GM12864 (cell line): Measurements from ENCODE around the gene IQCK.

Source experiments
- DNase-seq: peaks from one replicate; pipeline ENCODE4 v3.0.0-alpha.2; 2011; ENCODE audit warnings: low read depth
- H3K4me3 ChIP-seq: 2 replicates; pipeline ENCODE4 v1.5.1; 2011; ENCODE audit warnings: mild to moderate bottlenecking, low read depth, low read length, control low read depth
- TF ChIP-seq, protein P1 (sequence below): IDR thresholded peaks from 2 replicates; pipeline ENCODE4 v1.5.1; 2011; ENCODE audit warnings: low read depth, mild to moderate bottlenecking, moderate library complexity, low read length, control low read depth, inconsistent platforms; ENCODE audit errors: missing control alignments

Gene IQCK

DNA sequence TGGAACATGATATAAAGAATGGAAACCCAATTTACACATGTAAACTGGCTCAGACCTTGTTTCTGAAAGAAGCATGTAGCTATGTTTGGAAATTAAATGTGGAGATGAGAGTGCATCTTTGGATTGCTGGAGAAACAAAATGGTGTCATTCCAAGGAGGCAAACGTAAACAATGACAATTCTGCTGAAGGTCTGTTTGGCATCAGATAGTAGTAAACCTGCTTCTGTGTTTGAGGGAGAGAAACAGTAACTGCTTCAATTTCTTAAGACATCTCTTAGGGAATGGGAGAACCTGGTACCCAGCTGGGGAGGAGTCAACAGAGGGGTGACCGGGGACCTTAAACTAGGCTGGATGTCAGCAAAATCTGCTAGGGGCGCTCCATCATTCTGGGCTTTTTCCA is 143.1 kb downstream of the IQCK start:
- H3K4me3 ChIP-seq, result no peak overlapping the region
- TF ChIP-seq, protein P1, sequence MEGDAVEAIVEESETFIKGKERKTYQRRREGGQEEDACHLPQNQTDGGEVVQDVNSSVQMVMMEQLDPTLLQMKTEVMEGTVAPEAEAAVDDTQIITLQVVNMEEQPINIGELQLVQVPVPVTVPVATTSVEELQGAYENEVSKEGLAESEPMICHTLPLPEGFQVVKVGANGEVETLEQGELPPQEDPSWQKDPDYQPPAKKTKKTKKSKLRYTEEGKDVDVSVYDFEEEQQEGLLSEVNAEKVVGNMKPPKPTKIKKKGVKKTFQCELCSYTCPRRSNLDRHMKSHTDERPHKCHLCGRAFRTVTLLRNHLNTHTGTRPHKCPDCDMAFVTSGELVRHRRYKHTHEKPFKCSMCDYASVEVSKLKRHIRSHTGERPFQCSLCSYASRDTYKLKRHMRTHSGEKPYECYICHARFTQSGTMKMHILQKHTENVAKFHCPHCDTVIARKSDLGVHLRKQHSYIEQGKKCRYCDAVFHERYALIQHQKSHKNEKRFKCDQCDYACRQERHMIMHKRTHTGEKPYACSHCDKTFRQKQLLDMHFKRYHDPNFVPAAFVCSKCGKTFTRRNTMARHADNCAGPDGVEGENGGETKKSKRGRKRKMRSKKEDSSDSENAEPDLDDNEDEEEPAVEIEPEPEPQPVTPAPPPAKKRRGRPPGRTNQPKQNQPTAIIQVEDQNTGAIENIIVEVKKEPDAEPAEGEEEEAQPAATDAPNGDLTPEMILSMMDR, result no peak
- no peak for DNase-seq

DNA sequence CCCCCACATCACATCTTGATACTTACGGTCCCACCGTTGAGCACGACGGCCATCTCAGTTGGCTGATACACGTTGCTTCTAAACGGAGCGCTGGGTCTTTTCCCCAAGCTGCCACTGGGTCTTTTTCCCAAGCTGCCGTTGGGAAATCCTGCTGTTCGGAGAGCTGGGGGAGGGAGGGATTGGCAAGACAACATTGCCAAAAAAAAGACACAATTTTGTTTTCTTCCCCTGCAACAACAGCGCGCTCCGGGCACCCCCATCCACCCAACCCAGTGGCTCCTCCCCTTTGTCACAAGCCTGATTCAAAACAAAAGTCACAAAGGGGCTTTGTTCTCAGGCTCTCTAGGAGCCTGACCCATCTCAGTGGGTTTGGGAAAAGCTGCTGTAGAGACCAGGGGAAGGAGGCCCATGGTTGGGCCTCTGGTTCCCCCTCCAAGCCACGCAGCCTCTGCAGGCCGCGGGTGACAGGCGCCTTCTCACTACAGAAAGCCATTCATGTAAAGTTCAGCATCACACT is 143.8 kb downstream of the IQCK start:
- H3K4me3 ChIP-seq, result no peak overlapping the region
- TF ChIP-seq, protein P1, result no peak
- no peak for DNase-seq

DNA sequence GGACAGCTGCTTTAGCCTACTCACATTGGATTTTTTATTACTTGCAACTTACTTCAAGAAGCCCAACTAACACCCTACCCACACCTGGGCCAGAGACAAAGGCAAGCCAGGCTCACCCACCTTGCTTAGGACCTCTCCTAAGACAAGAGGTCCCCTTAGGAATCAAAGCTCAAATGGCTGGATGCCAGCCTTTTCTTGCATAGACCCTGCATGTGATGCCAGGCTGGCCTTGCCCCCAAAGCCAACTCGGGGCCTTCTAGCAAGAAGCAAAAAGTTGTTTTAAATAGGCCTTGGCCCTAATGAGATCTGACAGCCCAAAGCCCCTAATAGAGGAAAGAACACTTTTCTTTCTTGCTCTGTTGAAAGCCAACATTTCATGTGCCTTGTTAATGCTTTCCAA is 145.9 kb downstream of the IQCK start:
- no peak for DNase-seq
- no peak overlapping the region for H3K4me3 ChIP-seq
- TF ChIP-seq, protein P1, result no peak

DNA sequence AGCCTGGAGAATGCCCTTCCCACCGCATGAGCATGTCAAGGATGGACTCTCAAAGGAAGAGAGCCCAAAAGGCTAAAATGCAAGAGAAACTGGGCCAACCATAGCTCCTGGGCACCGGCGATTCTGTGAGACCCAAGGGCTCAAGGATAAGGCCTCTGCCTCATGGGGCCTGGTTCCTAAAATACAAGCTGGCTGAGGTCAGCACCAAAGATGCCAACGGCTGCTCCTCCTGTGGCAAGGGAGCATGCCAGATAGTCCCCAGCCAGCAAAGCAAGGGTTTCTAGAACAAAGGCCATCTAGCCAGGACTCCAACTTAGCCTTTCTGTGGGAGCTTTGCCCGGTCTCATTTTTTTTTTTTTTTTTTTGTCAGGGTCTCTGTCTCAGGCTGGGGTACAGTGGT is 146.5 kb downstream of the IQCK start:
- no peak overlapping the region for H3K4me3 ChIP-seq
- TF ChIP-seq, protein P1, result no peak
- DNase-seq, result no peak

DNA sequence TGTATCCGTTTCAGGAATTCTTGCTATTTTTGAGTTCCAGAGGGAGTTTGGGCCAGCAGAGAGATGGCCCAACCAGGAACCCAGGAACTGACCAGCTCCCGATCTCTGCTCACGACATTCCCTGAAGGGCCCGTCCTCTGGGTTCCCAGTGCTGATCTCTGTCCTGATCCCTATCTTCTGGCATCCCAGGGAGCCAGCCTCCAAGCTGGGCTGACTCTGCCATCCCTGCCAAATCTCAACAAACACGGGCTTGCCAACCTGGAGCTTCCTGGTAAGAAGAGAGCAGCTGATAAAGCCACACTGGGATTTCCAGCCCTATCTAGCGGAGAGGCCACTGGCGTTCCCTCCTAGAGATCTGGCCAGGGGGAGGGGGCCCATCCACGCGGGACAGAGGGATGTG is 150.3 kb downstream of the IQCK start:
- TF ChIP-seq, protein P1, result no peak
- no peak for DNase-seq
- no peak overlapping the region for H3K4me3 ChIP-seq

DNA sequence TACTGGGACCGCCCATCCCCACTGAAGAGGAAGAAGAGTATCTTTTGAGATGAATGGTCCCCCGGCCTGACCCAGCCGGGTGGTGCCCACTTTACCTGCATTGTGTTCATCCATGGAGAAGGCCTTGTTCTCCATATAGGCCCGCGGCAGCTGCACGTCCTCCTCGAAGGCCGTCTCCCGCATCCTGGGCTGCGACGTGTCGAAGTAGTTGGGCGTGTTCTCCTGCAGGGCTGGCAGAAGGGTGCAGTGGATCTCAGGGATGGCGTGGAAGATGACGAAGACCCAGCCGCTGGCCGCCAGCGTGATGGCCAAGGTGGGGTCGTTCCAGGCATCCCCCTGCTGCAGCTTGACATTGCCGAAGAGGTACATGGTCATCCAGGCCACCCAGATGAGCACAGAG is 153.7 kb downstream of the IQCK start:
- no peak overlapping the region for H3K4me3 ChIP-seq
- DNase-seq, result no peak
- TF ChIP-seq, protein P1, result no peak

DNA sequence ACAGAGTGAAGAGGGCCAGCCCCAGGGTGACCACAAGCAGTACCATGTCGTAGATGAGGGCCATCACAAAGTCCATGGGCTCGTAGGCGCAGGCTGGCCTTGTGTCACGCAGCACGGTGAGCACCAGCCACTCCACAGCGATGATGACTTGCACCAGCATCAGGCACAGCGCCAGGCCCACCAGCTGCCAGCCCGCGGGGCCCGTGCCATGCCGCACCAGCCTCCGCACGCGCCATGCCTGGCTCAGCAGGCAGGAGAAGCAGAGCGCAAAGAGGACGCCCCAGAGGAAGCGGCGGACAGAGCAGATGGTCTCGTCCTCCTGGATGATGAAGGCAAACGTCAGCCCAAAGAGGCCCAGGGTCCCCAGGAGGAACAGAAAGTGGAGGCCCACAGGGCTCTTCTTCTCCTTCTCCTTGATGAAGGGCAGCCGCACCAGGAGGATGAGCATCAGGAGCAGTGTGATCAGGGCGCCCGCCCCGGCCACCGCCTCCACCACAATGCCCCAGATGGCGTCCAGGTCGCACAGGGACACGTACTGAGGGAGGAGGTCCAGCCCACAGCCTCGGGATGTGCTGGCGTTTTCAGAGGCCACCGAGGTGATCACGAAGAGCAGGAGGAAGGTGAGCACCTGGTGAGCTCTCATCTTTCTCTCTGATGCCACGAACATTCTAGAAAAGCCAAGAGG is 154.2 kb downstream of the IQCK start:
- no peak overlapping the region for H3K4me3 ChIP-seq
- no peak for DNase-seq
- TF ChIP-seq, protein P1, result no peak
